CD1c-positive myeloid dendritic cell (primary cell): ENCODE measurements around the gene AFF1.
"Not testable (repeated sequence)": the region's sequence is repeated elsewhere in the genome, so short reads cannot be mapped to it uniquely, and the experiment has no call there.

Experiments
- DNase-seq: peaks from one replicate; pipeline ENCODE4 v3.0.0-alpha.2; 2016; ENCODE audit errors: extremely low spot score

The AFF1 gene

GRCh38 chr4:87055311-87055710 is 120.5 kb downstream of the AFF1 start:
- DNase-seq: no peak

GRCh38 chr4:87056881-87057280 is 122.1 kb downstream of the AFF1 start:
- DNase-seq: no peak

- DNase-seq: no peak
Observed at GRCh38 chr4:87057835-87058355, 123.1 kb downstream of the AFF1 start.

- no peak for DNase-seq
Observed at GRCh38 chr4:87058356-87059073, 123.7 kb downstream of the AFF1 start.

GRCh38 chr4:87060957-87061356 is 126.1 kb downstream of the AFF1 start:
- DNase-seq: no peak

GRCh38 chr4:87065021-87065420 is 130.2 kb downstream of the AFF1 start:
- DNase-seq: no peak

GRCh38 chr4:87066403-87067123 is 131.8 kb downstream of the AFF1 start:
- DNase-seq: no peak

- no peak for DNase-seq
Observed at GRCh38 chr4:87067124-87067885, 132.5 kb downstream of the AFF1 start.

GRCh38 chr4:87068583-87069021 is 133.8 kb downstream of the AFF1 start:
- DNase-seq: no peak

- no peak for DNase-seq
Observed at GRCh38 chr4:87069037-87069742, 134.4 kb downstream of the AFF1 start.

GRCh38 chr4:87071401-87071800 is 136.6 kb downstream of the AFF1 start:
- no peak for DNase-seq

GRCh38 chr4:87072545-87072944 is 137.7 kb downstream of the AFF1 start:
- not testable (repeated sequence) for DNase-seq

GRCh38 chr4:87073199-87074120 is 138.6 kb downstream of the AFF1 start:
- peak; percentile 50 for DNase-seq

GRCh38 chr4:87074121-87074488 is 139.3 kb downstream of the AFF1 start:
- DNase-seq: no peak

GRCh38 chr4:87075876-87076275 is 141.1 kb downstream of the AFF1 start:
- DNase-seq: no peak

- DNase-seq: no peak
Observed at GRCh38 chr4:87076690-87077358, 142.0 kb downstream of the AFF1 start.

GRCh38 chr4:87077914-87078585 is 143.2 kb downstream of the AFF1 start:
- no peak for DNase-seq

GRCh38 chr4:87078987-87079486 is 144.2 kb downstream of the AFF1 start:
- DNase-seq: no peak

GRCh38 chr4:87079967-87080366 is 145.2 kb downstream of the AFF1 start:
- DNase-seq: no peak
